GM21529 (cell line): ENCODE data around the gene NQO1.
"Not testable (repeated sequence)": the region's sequence is repeated elsewhere in the genome, so short reads cannot be mapped to it uniquely, and the experiment has no call there.

Experiments used
- ATAC-seq: cut with Tn5 transposase; IDR thresholded peaks from one replicate; pipeline ENCODE4 v1.9.1; 2021; ENCODE audit not compliant: unreplicated experiment

Gene NQO1

DNA sequence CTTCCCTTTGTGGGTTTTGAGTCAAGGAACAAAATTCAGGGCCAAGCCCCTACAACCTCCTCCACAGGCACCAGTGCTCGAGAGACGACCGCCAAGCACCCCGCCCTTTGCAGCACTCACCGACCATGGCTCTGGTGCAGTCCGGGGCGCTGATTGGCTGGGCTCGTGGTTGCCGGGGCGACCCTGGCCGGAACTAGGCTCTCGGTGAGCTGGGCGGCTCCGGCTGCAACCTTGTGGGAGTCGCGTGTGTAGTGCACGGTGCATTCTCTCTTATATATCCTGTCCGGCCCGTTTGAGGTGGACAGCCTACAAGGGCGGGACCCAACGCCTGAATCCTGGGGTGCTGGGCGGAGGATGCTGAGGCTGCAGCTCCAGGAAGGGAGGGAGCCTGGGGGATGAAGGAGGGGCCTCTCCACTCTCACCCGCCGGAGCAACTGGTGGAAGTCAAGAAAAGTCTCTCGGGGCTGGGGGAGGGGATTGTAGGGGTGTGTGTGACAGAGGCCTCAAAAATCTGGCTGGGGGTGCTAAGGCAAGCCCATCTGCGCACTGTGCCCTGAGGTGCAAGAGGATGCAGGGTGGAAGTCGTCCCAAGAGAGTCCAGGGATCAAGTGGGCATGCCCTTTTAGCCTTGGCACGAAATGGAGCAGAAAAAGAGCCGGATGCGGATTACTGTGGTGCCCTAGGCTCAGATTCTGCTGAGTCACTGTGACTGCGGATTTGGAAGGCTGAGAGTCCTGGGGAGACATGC lies at the start of gene NQO1:
Gene NQO1, minus strand, starts transcription at position 248 of the 748 bp plus-strand sequence. Its CDS starts 121 bp downstream, at position 127.
- ATAC-seq = peak; percentile 97

GRCh38 chr16:69775563-69775962 lies 49.2 kb upstream of the NQO1 start:
- ATAC-seq = no peak

- ATAC-seq = peak; percentile 51
Measured at GRCh38 chr16:69773260-69773947, 47.0 kb upstream of the NQO1 start.

DNA sequence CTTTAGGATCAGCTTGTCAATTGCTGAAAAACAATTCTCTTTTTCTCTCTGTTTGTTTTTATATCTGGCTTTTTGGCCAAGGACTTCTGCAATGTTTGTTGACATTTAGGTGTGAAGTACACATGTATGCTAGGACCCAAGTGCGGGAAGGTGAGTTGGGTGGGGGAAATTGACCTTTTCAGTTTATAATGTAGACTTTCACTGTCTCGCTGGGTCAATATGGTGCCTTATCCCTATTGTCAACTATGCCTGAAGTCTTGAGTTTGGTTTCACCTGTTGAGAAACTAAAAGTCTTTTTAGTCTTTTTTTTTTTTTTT lies 45.2 kb upstream of the NQO1 start:
- ATAC-seq = no peak

DNA sequence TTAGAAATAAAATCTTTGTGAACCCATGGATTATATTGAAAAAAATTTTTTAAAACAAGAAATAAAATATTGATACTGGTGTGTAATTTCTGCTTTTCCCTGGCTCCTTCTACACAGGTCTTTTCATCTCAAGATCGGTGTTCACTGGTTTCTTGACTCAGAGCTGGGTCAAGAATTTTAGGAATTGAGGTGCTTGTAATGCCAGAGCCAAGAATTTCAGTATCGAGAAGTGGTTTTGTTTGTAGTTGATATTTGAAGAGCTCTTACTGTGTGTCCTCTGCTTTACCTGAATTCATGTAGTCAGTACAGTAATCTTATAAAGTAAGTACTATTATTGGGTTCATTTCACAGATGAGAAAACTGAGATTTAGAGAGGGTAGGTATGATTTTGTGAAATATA lies 43.0 kb upstream of the NQO1 start:
- ATAC-seq = no peak

GRCh38 chr16:69768666-69769065 lies 42.3 kb upstream of the NQO1 start:
- no peak for ATAC-seq

DNA sequence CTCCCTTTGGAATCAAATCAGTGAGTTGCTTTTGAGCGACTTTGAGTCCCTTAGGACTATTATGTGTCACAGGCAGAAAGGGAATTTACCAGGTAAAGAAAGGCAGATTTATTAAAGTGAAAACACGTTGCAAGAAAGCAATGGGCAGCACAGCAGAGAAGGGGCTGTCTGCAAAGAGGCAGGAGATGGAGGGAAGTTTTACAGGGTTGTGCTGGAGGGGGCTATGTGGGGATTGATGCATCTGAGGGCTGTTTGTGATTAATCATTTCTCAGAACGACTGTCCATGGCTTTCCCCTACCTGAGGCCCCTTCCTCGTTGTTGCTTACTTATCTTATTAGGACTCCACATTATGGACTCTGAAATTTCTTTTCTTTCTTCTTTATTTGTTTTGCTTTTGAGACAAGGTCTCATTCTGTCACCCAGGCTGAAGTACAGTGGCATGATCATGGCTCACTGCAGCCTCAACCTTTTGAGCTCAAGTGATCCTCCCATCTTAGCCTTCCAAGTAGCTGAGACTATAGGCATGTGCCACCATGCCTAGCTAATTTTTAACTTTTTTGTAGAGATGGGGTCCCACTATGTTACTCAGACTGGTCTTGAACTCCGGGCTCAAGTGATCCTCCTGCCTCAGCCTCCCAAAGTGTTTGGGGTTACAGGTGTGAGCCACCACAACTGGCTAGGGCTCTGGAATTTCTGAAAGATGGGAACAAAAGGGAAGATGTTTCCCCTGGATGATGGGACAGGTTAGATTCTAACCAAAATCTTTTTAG lies 41.3 kb upstream of the NQO1 start:
- no peak for ATAC-seq

- no peak for ATAC-seq
Measured at GRCh38 chr16:69763599-69763942, 37.2 kb upstream of the NQO1 start.

GRCh38 chr16:69762814-69763598 lies 36.6 kb upstream of the NQO1 start:
- peak; percentile 27 for ATAC-seq

DNA sequence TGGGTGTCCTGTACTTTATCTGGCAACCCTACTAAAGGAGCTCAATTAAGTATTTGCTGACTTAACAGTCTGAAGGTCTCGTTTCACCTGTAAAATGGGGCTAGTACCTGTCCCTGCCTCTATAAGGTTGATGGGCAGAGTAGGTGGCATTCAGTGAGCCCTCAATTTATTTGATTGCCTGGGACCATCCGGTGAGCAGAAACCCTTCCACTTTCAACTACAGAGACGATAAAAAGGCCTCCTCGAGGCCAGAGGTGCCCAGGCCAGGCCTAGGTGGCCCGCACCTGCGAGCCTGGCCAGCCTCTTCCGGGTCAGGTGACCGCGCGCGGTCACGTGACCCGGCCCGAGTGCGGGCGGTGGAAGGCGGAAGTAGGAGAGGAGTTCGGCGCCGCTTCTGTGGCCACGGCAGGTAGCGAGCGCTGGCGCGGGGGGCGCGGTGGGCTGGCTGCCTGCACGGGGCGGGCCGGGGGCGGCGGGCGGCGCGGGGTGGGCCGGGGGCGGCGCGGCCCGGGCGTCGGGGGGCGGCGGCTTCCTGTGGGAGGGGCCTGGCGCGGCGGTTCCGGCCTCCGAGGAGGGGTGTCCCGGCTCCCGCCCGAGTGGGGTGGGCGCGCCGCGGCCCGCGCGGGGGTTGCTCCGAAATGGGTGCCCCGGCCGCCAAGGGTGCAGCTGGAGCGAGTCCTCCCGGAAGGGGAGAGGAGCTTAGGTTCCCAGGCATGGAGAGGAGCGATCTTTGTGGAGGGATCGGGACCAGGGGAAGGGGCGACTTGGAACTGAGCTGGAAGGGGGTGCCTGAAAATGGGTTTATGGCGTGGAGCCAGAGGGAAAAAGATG lies 35.8 kb upstream of the NQO1 start, which contains the start of gene WWP2:
Gene WWP2, plus strand, starts transcription at position 350 of the 831 bp plus-strand sequence. CDS start 24,679 bp downstream, outside the sequence.
- ATAC-seq = peak; percentile 79

DNA sequence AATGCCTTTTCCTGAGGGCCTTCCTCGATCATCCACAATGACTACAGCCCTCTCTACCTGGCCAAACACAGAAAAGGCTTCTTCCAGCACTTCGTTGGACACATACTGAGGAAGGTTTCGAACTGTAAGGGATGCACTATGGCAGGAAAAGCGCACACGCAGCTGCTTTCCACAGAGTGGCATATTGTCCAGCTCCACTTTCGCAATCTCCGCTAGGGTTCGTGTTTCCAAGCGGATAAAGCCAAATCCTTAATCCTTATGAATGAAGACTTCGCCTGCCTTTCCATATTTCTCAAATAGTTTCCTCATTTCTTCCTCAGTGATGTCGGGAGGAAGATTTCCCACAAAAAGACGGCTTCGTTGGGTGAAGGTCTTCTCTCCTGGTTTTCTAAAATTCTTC lies 31.0 kb upstream of the NQO1 start:
- not testable (repeated sequence) for ATAC-seq

DNA sequence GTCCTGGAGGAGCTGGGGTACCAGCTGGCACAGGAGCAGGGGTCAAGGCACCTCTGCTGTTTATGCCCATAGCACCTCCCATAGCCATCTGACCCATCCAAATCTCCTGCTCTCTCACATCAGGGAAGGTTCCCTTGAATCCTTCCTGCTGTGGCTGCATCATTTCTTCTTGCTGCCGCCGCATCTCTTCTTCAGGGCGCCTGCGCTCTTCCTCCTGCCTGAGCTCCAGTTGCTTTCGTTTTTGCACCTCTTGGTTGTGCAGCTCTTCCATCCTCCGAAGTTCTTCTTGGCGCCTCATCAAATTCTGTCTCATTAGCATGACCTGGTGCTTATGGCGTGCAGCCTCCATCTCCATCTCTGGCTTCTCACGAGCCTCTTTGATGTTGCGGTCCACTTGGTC lies 30.3 kb upstream of the NQO1 start:
- ATAC-seq = no peak

DNA sequence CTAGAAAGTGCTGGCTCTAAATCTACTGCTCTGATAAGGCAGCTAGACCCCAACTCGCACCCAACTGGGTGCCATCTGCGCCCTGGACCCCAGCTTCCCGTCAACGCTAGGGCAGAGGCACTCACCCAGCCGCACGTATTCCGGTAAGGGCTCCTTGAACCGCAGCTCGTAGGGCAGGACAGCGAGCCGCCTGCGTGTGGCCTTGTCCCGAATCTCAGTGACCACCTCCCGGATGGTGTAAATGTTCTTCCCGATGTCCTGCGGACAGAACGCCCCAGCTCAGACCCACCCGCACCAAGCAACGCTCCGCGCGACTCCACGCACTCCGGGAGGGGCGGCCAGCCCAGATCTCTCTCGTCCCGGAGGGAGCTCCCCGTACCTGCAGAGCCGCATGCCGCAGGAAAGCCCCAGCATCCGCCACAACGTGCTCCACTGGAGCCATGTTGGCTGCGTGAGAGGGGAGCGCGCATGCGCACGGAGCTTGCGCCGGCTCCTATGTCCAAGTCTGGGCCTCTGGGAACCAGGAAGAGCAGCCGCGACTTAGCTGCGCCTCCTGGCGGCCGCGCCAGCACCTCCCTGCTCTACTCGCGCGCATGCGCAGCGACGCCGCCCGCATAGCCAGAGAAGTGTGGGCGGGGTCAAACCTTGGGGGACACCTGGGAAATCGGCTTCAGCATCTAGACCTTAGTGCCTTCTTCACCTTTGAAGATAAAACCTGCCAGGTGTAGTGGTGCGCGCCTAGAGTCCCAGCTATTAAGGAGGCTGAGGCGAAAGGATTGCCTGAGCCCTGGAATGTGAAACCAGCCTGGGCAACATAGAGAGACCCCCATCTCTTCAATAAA lies 28.3 kb upstream of the NQO1 start, which contains the start of gene NOB1:
Gene NOB1, minus strand, starts transcription at position 458 of the 842 bp plus-strand sequence. Its CDS starts 16 bp downstream, at position 442.
- peak; percentile 90 for ATAC-seq

GRCh38 chr16:69754143-69754468 lies 27.7 kb upstream of the NQO1 start:
- ATAC-seq = no peak

DNA sequence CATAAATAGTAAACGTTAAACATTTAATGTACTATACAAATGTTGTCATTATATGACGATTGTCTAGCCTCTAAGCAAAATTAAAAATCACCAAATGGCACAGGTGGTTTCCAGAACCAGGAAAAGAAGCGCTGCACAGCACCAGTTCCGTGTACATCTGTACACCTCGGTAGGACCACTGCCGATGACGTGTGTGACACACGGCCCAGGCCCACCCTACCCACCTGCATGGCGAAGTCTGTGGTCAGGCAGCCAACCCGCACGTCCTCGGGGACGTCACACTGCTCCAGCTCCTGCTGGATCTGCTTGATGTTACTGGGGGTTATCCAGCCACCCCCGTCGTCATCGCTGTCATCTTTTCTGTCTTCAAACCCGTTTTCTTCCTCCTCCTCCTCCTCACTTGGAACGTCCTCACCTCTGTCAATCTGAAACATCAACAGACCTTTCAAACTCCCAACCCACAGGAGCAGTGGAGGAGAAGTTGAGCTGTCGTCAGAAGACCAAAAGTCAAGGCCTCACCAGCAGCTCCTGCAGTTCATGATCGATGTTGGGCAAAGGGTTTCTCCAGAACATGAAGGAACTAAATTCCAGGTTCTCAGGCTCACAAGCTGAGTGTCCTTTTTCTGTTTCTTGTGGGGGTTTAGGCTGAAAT lies 22.5 kb upstream of the NQO1 start:
- ATAC-seq = no peak

GRCh38 chr16:69747115-69747514 lies 20.8 kb upstream of the NQO1 start:
- ATAC-seq = no peak

GRCh38 chr16:69745959-69746358 lies 19.6 kb upstream of the NQO1 start:
- ATAC-seq = no peak

GRCh38 chr16:69745232-69745612 lies 18.9 kb upstream of the NQO1 start:
- ATAC-seq = no peak
